CMK (cell line): ENCODE measurements around the gene GFI1B.
"Not testable (repeated sequence)": the region's sequence is repeated elsewhere in the genome, so short reads cannot be mapped to it uniquely, and the experiment has no call there.

Experiments
- DNase-seq: peaks from one replicate; pipeline ENCODE4 v3.0.0-alpha.2; 2010; ENCODE audit warnings: low read depth

GFI1B gene

DNA sequence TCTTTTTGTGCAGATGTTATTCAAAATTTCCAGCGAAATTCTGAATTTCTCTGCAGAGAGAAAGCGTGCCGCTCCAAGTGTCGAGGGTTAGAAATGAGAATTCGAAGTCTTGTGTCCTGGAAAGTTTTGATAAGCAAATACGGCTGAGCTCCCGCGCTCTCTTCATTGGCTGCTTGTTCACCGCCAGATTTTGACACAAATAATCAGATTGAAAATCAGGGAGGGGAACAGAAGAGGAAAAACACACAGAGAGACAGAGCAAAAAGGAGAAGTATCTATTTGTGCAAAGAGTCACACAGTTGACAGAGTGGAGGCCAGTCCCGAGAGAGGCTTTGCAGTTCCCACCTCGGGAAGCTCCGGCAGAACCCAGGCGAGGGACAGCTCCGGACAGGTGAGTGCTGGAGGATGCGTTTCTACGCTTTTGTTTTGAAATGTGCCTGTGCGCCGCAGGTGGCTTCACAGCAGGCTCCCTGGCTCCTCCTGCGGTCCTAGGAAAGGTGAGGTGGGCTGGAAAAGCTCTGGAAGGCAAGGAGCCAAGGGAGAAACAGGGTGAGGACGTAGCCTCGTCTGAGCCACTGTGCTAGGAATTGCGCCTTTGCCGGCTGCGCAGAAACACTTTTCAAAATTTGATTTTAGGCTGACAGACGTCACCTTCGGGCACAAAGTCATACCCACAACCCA, at the start of gene GFI1B:
GFI1B (plus strand) TSS at position 244 of the 681 bp plus-strand sequence. CDS start 7,985 bp downstream, outside the sequence.
- DNase-seq = no peak

DNA sequence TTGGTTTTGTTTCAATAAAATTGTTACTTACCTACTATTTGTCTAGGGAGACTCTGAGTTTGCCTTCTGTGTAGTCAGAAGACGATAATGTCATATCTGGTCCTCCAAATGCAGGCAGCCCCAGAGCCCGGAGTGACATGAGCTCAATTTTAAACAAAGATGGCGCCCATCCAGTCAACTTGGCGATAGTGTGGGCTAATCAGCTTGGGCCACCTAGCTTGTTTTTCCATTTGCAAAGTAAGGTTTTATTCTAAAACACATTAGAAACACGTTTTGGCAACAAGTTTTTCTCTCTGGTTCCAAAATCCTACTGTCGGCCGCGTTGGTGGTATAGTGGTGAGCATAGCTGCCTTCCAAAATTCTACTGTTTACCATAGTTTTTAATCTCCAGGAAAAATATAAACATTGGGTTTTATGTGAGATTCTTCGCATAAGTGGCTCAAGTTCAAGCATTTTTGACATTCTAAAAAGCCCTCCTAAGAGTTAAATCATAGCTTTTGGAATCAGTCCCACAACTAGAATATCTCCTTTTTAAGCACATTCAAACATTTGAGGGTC, 47.2 kb upstream of the GFI1B start:
- DNase-seq = no peak

DNA sequence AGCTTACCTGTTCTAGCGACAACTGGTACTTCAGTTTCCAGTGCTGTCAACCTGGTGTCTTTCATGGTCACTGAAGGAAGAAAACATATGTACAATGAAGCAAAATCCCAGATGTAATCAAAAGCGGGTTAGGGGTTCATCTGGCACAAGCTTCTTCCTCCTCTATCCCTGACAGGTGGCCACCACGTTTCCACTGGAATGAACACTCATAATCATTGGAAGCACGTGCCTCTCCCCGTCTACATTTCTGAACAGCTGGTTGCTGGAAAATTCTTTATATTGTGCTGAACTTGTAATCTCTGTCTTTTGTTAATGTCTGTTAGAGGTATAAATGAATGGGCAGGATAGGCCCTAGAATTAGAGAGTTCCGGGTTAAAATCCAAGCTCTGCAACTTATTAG, 43.5 kb upstream of the GFI1B start:
- DNase-seq = no peak

DNA sequence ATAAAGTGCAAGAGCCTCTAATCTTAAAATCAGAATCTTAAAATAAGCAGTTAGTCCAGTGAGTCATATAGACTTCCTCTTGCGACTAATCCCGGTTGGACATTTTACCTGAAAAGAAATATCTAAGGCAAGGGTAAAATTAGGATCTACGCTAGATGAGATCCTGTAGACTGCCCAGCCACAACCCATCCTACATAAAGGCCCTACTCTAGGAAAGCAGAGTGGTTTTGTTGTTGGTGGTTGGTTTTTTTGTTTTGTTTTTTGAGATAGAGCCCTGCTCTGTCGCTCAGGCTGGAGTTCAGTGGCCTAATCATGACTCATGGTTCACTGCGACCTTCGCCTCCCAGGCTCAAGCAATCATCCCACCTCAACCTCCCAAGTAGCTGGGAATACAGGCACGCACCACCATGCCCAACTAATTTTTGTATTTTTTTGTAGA, 41.0 kb upstream of the GFI1B start:
- DNase-seq = no peak

DNA sequence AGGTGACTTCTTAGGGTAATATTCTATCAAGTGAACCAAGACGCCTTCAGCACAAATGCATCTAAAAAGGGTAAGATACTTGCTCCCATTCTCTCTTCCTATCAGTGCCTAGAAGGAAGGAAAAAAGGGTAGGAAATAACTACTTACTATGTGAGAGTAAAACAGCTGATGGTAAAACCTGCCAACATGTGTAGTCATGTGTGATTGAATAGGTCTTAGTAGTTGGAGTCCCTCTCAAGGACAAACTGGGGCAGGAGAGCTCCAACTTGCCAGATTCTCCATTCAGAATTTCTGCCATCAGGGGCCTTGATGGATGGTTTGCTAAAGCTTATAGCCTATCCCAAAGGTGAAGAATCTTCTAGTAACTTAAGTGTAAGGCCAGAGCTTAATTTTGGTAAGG, 39.3 kb upstream of the GFI1B start:
- no peak for DNase-seq

DNA sequence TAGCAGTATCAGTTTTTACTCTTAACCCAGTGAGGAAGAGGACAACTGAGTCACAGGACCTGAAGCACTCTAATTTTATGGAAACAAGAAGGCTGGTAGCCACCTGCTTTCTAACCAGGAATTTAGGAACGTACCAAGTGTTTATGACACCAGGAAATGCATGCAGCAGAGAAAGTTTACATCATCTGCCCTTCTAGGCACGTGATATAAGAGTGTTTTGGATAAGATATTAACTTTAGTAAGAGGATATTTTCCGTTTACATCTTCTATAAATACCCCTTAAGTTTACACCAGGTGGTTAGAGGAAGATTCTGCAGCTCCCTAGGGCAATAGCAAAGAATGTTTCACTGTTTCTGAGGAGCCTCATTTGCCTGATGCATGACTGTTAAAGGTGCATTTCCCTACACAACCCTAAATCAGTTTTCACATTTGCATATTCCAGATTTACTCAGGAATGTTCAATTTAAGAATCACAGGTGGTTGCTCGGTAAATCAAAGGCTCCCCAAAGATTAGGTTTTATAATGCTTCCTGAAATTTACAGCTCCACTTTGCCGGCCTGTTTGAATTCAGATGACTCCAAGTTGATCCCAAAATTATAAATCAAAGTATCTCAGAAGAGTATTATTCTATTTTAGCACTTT, 35.8 kb upstream of the GFI1B start:
- DNase-seq = no peak

DNA sequence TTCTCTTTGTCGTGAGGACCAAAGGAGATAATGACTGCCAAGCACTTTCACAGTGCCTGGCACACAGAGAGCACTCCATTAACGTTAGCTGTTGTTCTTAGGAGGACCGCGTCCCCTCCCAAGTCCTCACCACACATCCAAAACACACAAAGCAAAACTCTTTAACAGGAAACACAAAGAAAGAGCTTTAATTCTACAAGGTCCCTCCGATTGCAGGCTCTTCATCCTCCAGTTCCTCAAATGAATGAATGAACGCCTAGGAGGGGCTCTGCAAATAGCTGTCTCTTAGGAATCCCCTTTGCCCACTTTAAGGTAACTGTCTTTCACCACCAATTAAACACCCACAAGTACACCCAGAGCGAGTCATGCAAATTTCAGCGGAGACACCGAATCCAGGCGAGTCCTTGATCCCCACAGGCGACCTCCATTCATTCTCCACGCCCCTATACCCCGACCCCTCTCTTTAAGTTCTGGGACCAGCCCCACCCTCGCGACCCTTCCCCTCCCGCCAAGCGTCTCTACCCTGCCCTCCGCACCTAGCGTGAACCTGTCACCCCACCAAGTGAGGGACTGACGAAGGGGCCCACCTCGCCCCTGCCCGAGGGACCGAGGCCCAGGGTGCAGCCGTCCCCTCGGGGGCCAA, 34.7 kb upstream of the GFI1B start:
- no peak for DNase-seq

DNA sequence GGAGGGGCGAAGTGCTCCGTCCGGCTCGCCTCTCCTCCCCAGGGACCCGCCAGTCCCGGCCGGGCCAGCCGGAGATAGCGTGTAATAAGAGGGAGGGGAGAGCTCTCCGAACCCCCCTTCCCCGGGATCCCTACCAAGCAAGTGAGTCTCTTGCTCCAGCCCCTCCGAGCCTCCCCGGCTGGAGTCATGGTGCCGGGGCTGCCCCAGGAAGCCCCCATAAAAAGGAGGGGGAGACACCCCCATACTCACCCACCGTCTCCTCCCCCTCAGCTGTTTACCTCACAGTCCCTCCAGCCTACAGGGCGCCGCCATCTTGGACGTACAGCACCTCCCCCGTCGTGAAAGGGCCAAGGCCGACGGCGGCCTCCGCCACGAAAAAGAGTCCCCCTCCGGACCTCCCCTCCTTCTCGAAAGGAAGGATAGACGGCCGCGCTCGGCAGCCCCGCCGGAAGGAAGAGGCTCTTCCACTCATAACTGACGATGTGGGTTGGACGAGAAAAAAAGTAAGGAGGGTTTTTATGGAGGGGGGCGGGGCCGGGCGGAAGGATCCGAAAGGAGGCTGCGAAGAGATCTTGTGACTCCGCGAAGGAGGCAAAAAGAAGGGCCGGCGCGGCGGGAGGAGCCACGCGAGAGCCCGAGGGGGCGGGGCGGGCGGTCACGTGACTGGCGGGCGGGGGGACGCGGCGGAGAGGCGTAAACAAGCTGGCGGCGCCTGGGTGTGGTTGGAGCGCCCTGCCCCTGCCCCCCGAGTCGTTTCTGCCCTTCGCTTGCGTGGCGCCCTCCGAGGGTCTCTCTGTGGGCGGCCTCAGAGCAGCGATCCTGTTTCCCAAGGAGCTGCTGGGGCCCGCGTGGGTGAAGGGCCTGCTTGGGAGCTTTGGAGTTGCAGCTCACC, 34.0 kb upstream of the GFI1B start, which contains the start of gene TSC1:
TSC1 (minus strand) TSS at position 323 of the 892 bp plus-strand sequence. CDS start 15,744 bp downstream, outside the sequence.
- peak; percentile 67 for DNase-seq

DNA sequence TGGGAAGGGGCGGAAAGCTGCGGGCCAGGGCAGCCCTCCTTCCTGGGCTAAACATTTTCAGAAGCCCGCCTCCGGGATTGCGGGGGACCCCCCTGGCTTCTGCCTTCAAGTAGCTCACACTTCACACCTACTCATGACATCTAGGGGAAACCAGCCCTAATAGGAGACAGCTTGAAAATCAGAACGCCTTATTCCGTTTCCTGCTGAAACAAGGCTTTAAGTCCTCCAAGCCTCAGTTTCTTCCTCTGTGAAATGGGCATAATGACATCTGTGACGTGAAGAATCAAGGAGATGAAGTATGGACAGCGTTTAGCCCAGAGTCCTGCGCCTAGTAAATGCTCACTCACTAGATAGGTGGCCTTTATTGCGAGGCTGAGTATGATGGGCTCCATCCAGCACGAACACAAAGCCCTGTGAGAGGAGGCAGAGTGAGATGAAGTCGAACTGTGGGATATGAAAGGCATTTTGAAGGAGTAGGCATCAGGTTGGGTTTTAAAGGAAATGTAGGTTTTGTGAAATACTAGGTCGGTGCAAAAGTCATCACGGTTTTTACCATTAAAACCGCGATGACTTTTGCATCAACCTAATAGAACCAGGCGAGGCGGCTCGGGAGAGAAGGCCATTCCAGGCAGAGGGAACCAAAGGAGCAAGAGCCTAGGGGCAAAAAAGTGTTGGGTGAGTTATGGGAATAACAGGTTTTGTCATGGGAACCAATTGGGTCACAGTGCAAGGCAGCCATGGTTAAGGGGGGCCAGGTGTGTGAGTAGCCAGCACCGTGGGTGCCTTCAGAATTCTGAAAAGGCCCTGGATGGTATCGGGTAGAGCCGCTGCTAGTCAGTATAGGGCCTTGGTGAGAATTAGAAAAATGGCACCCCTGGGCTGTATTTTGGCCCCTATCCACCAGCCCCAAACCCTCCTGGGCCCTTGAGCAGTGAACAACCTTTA, 33.0 kb upstream of the GFI1B start:
- DNase-seq = no peak

DNA sequence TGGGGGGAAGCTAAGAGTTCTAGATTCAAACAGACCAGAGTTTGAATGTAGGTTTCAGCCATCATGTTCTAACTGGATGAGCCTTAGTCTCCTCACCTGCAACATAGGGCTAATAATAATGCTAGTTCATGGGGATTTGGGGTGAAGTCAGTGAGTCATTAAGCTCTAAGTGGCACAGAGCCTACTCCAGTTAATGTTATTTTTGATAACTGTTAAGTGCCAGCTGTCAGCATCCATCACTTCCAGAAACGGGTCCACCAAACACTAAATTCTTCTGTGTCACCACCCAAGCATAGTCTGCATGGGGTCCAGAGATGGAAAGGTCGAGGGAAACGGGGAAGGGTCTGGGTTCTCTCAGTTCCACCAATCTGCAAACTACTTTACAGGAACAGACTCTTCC, 32.3 kb upstream of the GFI1B start:
- no peak for DNase-seq

DNA sequence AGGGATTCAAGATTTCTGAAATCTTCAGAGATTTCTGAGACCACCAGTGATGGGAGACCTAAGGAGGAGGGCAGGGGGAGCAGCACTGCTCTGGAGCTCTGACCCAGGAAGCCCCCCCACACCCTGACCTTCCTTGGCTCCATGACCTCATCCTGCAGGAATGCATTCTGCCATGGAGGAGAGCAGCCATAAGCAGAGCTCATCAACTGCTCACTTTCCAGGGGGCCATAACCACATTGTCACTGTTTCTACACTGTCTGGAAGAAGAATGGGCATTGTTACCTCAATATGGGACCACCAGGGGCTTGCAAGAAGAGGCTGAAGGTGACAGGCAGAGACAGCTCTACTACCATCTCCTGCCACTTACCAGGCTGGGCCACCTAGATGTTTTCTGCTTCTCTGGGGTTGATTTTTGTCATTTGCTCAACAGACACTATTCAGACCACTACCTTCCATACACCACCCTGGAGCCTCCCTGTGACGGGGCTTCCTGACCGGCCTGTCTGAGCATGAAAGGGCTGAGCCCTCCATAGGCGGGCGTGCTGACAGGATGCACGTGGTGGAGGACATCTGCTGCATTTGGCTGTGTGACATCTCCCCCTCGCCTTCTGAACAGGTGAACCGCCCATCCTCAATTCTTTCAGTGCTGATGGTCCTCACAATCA, 31.7 kb upstream of the GFI1B start:
- no peak for DNase-seq

DNA sequence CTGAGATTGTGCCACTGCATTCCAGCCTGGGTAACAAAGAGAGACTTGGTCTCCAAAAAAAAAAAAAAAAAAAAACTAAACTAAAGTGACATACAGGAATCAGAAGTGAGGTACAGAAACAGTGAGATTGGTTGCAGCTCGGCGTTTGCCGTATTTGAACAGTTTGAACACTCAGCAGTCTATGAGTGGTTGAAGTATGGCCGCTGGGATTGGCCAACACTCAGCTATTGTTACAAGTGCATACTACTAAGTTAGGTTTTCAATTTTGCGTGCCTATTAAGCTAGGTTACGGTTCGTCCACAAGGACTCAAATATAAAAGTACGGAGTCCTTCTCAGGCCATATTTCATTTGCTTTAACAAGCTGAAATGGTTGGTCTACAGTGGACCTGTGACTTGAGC, 30.7 kb upstream of the GFI1B start:
- DNase-seq = no peak

DNA sequence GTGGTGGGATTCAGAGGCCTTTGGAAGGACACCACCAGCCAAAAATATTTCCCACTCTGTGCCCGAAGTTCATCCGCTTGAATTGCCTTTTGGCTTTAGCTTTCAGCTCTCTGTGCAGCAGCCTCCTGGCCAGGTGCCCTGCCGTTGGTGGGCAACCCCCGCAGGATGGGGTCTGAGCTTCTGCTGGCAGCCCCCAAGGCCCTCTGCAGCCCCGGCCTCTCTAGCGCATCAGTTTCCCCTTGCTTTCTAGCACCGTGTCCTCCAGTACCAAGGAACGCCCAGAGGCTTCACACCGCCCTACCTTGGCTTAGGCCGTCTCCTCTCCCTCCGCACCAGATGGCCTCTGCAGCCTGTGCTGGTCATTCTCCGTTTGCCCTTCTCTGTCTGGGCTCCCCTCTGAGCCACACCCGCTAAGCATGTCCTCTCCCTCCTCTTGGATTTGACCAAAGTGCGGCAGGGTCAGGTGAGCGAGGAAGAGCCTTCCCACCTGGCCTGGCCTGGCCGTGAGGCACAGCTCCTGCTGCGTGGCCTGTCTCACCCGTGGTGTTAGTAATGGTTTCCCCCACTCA, 29.9 kb upstream of the GFI1B start:
- DNase-seq = no peak

DNA sequence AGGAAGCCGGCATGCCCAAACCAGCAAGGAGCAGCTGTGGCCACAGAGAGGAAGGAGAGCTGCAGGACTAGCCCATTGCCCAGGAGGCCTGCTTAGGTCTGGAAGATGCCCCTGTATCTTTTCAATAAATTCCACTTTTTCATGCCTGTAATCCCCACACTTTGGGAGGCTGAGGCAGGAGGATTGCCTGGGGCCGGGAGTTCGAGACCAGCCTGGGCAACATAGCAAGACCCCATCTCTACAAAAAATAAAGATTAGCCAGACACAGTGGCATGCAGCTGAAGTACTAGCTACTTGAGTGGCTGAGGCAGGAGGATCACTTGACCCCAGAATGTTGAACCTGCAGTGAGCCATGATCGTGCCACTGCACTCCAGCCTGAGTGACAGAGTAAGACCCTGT, 28.8 kb upstream of the GFI1B start:
- DNase-seq = no peak

DNA sequence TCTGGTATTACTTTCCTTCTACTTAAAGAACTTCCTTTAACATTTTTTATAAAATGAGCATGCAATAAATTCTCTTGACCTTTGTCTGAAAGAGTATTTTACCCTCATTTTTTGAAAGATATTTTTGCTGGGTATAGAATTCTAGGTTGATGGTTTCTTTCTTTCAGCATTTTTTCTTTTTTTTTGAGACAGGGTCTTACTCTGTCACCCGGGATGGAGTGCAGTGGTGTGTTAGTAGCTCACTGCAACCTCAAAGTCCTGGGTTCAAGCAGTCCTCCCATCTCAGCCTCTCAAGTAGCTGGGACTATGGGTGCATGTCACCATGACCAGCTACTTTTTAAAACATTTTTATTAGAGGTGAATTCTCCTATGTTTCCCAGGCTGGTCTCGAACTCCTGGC, 23.4 kb upstream of the GFI1B start:
- DNase-seq = no peak

DNA sequence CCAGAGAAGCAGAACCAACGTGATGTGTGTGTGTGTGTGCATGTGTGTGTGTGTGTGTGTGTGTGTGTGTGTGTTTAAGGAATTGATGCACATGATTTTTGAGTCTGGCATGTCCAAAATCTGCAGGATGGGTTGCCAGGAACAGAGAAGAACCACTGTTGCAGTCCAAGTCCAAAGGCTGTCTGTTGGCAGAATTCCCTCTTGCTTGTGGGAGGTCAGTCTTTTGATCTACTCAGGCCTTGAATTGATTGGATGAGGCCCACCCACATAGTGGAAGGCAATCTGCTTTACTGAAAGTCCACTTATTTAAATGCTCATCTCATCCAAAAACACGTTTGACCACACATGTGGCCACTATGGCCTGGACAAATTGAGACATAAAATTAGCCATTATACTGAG, 22.7 kb upstream of the GFI1B start:
- no peak for DNase-seq

DNA sequence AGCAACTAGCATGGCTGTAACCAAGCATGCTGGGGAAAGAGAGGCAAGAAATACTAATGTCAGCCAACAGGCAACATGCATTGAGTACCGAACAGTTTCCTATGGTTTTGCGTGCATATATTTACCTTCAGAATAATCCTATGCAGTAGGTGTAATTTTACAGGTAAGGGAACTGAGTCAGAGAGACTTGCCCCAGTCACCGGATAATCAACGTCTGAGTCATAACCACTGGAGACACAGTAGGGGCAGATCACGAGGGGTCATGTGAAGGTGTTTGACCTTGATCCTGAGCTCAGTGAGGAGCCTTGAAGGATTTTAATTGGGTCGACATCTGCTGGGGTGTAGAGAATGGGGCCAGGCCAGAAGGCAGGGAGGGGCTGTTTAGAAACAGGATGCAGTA, 20.7 kb upstream of the GFI1B start:
- no peak for DNase-seq

DNA sequence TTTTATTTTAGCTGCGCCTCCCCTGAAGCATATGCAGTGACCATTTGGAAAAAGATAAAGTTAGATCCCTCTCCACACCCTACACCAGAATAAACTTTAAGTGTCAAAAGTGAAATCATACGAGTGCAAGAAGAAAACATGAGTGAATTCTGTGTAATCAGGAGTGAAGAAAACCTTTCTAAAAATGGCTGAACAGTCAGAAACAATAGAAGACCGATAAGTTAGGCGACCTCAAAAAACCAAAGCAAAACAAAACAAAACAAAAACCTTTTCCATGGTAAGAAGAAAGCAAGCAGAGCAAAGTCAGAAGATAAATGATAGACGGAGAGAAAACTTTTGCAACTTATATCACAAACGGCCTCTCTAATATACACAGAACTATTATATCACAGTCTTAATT, 17.5 kb upstream of the GFI1B start:
- DNase-seq = no peak

DNA sequence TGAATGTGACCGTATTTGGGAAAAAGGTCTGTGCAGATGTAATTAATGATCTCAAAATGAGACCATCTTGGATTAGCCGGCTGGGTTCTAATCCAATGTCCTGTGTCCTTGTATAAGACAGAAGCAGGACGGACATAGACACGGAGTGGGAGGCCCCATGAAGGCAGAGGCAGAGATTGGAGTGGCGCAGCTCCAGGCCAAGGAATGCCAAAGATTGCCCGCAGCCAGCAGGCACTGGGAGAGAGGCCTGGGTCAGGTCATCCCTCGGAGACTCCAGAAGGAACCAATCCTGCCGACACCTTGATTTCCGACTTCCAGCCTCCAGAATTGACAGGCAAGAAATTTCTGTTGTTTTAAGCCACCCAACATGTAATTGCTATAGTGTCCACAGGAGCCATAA, 13.0 kb upstream of the GFI1B start:
- DNase-seq = no peak

DNA sequence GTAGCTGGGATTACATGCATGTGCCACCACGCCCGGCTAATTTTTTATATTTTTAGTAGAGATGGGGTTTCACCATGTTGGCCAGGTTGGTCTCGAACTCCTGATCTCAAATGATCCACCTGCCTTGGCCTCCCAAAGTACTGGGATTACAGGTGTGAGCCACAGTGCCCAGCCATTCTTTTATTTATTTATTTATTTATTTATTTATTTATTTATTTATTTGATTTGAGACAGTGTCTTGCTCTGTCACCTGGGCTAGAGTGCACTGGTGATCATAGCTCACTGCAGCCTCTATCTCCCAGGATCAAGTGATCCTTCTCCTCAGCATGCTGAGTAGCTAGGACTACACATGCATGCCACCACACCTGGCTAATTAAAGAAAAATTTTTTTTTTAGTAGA, 10.6 kb upstream of the GFI1B start:
- DNase-seq = not testable (repeated sequence)
